NT2/D1 (cell line): Measurements from ENCODE around the gene OTOGL.

Source experiments
- YY1 ChIP-seq: IDR thresholded peaks from 2 replicates; pipeline ENCODE4 v1.6.1; 2011; ENCODE audit not compliant: insufficient read length, insufficient read depth
- ZNF274 ChIP-seq: IDR thresholded peaks from 2 replicates; pipeline ENCODE4 v1.6.1; 2011; ENCODE audit warnings: mild to moderate bottlenecking, low read depth, low read length

DNA sequence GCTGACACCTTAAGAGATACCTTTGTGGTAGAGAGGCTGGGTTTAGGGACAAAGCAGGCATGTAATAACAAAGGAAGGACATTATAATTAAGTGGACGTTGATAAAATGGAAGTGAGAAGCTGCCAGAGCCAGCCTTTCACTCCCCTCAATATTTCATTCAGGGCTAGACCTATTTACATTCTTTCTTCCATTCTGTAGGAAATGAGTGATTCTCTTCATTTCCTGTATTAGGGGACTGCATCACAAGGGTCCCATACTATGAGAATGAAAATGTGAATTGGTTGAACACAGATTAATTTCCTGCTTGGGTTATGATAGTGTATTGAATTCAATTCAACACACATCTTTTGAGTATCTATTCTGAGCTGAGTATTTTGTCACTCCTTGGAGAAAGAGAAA lies 143.0 kb downstream of the OTOGL start:
- no peak for TF ChIP-seq YY1
- no peak for TF ChIP-seq ZNF274
